Measurements from ENCODE around the gene UTF1. TPM values are rescaled to one million over a fixed set of nuclear protein-coding genes. Genes with fewer than 3 reads are reported as not detected.

Gene UTF1
- total RNA-seq, 1 donor from 2014 or later, result not detected

GRCh38 chr10:133184591-133185244, 45.3 kb upstream of the UTF1 start:
- Mint-ChIP-seq H3K9me3 (ENCODE audit: low read depth) (no peaks in the 10 kb centered on the region), H3K27me3 (ENCODE audit: low read depth) (peaks cover 39% of the 10 kb centered on the region), H3K4me3 (ENCODE audit: unreplicated experiment) (no peak overlapping the region)

GRCh38 chr10:133185421-133185820, 44.6 kb upstream of the UTF1 start:
- Mint-ChIP-seq H3K4me3 (ENCODE audit: unreplicated experiment) (no peak overlapping the region), H3K27me3 (ENCODE audit: low read depth) (peaks cover 36% of the 10 kb centered on the region), H3K27ac (ENCODE audit: unreplicated experiment) (no peak overlapping the region), H3K9me3 (ENCODE audit: low read depth) (no peaks in the 10 kb centered on the region), H3K36me3 (ENCODE audit: low read depth) (no peaks in the 10 kb centered on the region), H3K4me1 (ENCODE audit: low read depth) (no peaks in the 10 kb centered on the region)
- no peak for TF ChIP-seq CTCF (IDR thresholded peaks at IDR 0.05)
- DNase-seq (ENCODE audit: low spot score), result peak; percentile 34

More at GRCh38 chr10:133184591-133185244, 45.3 kb upstream of the UTF1 start:
- no peak for TF ChIP-seq CTCF (IDR thresholded peaks at IDR 0.05)
- Mint-ChIP-seq H3K36me3 (ENCODE audit: low read depth) (no peaks in the 10 kb centered on the region), H3K4me1 (ENCODE audit: low read depth) (no peaks in the 10 kb centered on the region), H3K27ac (ENCODE audit: unreplicated experiment) (peak overlapping the region; percentile 30)
- no peak for DNase-seq (ENCODE audit: low spot score)

- Mint-ChIP-seq H3K4me3 (ENCODE audit: unreplicated experiment) (no peak overlapping the region), H3K4me1 (ENCODE audit: low read depth) (no peaks in the 10 kb centered on the region), H3K27ac (ENCODE audit: unreplicated experiment) (no peak overlapping the region), H3K9me3 (ENCODE audit: low read depth) (no peaks in the 10 kb centered on the region), H3K36me3 (ENCODE audit: low read depth) (no peaks in the 10 kb centered on the region), H3K27me3 (ENCODE audit: low read depth) (peaks cover 35% of the 10 kb centered on the region)
- DNase-seq (ENCODE audit: low spot score), result no peak
- no peak for TF ChIP-seq CTCF (IDR thresholded peaks at IDR 0.05)
These were observed 44.1 kb upstream of the UTF1 start for GRCh38 chr10:133185916-133186315.

GRCh38 chr10:133186416-133187090, 43.5 kb upstream of the UTF1 start:
- Mint-ChIP-seq H3K27ac (ENCODE audit: unreplicated experiment) (no peak overlapping the region), H3K36me3 (ENCODE audit: low read depth) (no peaks in the 10 kb centered on the region), H3K4me3 (ENCODE audit: unreplicated experiment) (no peak overlapping the region), H3K9me3 (ENCODE audit: low read depth) (no peaks in the 10 kb centered on the region), H3K27me3 (ENCODE audit: low read depth) (peaks cover 31% of the 10 kb centered on the region), H3K4me1 (ENCODE audit: low read depth) (no peaks in the 10 kb centered on the region)
- TF ChIP-seq CTCF (IDR thresholded peaks at IDR 0.05), result no peak
- DNase-seq (ENCODE audit: low spot score), result no peak

- Mint-ChIP-seq H3K4me1 (ENCODE audit: low read depth) (no peaks in the 10 kb centered on the region), H3K27ac (ENCODE audit: unreplicated experiment) (no peak overlapping the region), H3K9me3 (ENCODE audit: low read depth) (peaks cover 6% of the 10 kb centered on the region), H3K27me3 (ENCODE audit: low read depth) (peaks cover 33% of the 10 kb centered on the region), H3K4me3 (ENCODE audit: unreplicated experiment) (no peak overlapping the region), H3K36me3 (ENCODE audit: low read depth) (peaks cover 4% of the 10 kb centered on the region)
- no peak for TF ChIP-seq CTCF (IDR thresholded peaks at IDR 0.05)
- no peak for DNase-seq (ENCODE audit: low spot score)
These were observed 42.7 kb upstream of the UTF1 start for GRCh38 chr10:133187091-133187905.

All from chondrocyte (in vitro differentiated cells).